Measurements from ENCODE around the gene SEMA6D.
A peak's percentile ranks its signal among the peaks of the same experiment; 100 is the strongest.

The SEMA6D gene

DNA sequence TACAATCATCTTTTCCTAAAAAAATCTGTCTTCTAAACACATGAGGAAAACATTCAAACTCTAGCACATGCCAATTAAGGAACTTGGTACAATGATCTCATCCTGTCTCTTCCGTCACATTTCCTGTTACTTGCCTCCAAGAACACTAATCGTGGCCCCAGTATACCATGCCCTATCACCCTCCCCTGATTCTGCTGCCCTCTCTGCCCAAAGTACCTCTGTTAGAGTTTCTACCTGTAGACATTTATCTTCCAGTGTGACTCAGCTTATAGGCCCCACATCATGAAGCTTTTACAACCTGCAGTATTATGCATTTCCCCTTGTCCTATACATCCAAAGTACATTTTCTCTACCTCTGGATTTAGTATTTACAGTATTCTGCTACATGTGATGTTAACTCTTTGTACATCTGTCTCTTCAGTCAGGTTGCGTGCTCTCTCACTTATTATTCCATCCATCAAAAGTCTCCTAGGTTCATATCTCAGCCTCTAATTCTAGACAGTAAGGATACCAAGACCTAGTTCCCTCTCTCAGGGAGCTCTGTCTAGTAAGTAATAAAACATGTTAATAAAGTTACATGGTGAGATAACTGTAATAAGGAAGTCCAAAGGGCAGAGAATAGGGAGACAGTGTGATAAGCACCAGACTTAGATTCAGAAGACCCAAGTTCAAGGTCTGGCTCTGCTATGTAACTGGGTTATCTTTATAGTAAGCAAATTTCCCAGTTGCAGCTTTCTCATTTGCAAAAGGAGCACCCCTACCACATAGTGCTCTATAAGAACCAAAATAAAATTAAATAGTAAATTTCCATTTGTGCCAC lies 8.9 kb upstream of the SEMA6D start:
- Mint-ChIP-seq H3K4me1 (no peaks in the 10 kb centered on the region), H3K36me3 (no peaks in the 10 kb centered on the region), H3K27ac (no peak overlapping the region), H3K9me3 (no peaks in the 10 kb centered on the region), H3K4me3 (no peak overlapping the region), H3K27me3 (no peaks in the 10 kb centered on the region)
- ATAC-seq = no peak

DNA sequence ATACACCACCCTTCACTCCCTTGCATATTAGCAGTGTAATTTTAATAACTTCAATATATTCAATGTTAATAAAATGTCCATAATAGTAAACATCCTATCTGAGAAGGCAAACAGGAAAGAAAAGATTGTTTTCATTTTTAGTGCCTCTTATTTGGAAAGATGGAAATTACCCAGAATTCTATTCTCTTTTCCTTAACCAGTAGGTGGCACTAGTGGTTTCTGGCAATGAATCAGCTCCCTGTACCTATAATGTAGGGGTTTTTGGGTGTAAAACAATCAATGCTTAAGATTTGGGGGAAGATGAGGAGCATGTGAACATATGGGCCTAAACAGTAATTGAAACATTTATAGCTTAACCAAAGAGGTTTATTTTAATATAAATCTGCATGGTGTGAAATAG lies 5.7 kb upstream of the SEMA6D start:
- Mint-ChIP-seq H3K4me3 (no peak overlapping the region), H3K36me3 (no peaks in the 10 kb centered on the region), H3K4me1 (no peaks in the 10 kb centered on the region), H3K27ac (no peak overlapping the region), H3K27me3 (peaks cover 24% of the 10 kb centered on the region), H3K9me3 (no peaks in the 10 kb centered on the region)
- ATAC-seq = no peak

DNA sequence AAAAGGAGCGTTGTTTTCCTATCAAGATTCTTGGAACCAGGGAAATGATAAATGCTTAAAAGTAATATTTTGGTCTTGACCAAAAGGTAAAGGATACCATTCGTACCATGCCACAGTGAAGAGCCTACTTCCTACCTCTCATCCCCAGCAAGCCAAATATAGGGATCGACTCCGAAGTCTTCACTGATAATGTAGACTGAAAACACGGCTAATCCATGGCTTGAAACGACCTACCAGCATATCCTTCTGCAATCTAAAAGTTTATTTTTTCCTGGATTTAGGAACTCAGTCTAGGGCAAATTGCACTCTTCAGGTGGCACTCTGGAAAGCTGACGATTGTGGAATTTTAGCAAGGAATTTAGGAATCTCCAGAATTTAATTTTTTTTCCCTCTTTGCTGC lies 1.9 kb upstream of the SEMA6D start:
- no peak for ATAC-seq
- Mint-ChIP-seq H3K4me3 (no peak overlapping the region), H3K4me1 (peaks cover 6% of the 10 kb centered on the region), H3K9me3 (no peaks in the 10 kb centered on the region), H3K36me3 (no peaks in the 10 kb centered on the region), H3K27ac (no peak overlapping the region), H3K27me3 (peaks cover 50% of the 10 kb centered on the region)

DNA sequence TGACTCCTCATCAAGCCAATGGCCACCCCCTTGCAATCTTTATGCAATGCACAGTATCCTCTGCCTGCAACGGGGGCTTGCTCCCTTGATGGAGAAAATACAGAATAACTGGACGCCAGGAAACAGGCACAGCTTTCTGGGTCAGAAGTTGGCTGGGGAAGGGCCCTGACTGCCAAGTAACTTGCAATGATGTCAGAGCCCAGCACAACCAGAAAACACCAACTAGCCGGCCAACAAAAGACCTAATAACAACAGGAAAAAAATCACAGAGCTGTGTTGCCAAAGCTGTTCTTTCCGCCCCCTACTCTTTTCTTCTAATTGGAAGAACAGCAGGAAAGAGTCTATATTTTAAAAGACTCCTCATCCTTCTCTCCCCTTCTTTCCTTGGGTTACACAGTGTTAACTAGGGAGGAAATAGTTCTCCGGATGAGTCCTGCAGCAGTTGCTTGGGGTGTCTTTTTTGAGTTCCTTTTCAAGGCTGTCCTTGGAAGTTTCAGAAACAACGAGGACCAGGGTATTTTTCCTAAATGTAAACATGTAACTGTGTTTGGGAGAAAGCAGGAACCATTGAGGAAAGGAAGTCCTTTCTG lies 1.4 kb upstream of the SEMA6D start:
- H3K27me3 Mint-ChIP-seq = peaks cover 52% of the 10 kb centered on the region
- H3K4me1 Mint-ChIP-seq = peaks cover 6% of the 10 kb centered on the region
- H3K4me3 Mint-ChIP-seq = no peak overlapping the region
- no peak for ATAC-seq
- H3K36me3 Mint-ChIP-seq = no peaks in the 10 kb centered on the region
- H3K9me3 Mint-ChIP-seq = no peaks in the 10 kb centered on the region
- no peak overlapping the region for H3K27ac Mint-ChIP-seq

DNA sequence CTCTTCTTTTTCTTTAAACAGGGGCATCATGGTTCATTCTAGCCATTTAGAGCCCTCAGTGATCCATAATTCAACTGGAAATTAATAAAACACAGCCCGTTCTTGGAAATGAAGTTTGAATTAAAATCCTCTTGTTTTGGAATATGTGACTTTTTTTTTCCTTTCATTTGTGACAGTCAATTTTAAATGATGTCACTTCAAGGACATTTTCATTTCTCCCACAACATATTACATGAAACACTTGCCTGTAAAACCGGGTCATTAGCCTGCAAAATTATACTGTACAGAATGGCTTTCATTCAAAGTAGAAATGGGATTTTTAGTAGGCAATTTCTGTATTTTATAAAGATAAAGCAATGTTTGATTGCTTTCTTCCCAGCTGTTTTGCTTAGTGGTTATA lies 789 bp upstream of the SEMA6D start:
- Mint-ChIP-seq H3K4me3 (no peak overlapping the region), H3K27me3 (peaks cover 54% of the 10 kb centered on the region), H3K27ac (no peak overlapping the region)

DNA sequence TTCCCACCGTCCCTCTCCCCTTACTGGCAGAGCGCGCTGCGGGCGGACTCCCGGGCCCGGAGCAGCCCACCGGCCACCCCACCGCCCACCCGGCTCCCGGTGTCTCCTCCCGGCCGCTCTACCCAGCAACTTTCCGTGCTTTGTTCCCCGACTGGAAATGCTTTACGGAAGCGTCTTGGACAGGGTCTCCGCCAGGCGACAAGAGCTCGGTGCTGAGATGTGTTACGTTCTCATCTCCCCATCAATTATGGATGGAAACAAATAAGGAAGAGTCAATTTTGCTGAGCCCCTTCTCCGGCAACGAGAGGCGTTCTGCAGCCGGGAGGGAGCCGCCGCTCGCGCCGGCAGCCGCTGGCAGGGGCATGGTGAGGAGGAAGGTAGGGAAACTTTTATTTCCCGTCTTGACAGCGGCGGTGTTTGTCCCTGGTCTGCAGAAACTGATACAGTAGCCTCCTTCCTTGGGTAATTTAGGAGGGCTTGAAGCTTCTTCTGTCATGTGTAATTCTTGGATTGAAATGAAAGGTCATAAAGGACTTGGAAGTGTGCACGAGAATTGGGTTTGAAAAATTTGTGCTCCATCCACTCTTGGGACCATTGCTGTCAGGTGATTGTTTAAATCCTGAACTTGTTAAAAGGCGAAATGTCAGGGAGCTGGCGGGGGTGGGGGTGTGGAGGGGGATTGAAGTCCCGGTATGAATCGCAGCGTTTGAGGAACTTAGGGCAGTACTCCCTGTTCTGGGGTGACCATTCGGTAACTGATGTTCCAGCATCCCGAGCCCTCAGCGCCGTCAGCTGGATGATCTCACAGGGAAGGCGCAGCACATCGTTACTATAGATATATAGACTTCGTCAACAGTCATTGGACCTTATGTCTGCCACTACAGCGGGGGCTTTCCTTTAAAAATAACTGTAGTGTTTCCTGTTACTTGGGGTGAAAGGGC lies 1.5 kb downstream of the SEMA6D start:
- Mint-ChIP-seq H3K4me1 (peaks cover 6% of the 10 kb centered on the region), H3K36me3 (no peaks in the 10 kb centered on the region), H3K9me3 (no peaks in the 10 kb centered on the region), H3K27me3 (peaks cover 77% of the 10 kb centered on the region), H3K27ac (no peak overlapping the region), H3K4me3 (no peak overlapping the region)
- ATAC-seq = peak; percentile 28

More for the DNA sequence above, 789 bp upstream of the SEMA6D start:
- Mint-ChIP-seq H3K36me3 (no peaks in the 10 kb centered on the region), H3K9me3 (no peaks in the 10 kb centered on the region), H3K4me1 (peaks cover 6% of the 10 kb centered on the region)
- no peak for ATAC-seq

DNA sequence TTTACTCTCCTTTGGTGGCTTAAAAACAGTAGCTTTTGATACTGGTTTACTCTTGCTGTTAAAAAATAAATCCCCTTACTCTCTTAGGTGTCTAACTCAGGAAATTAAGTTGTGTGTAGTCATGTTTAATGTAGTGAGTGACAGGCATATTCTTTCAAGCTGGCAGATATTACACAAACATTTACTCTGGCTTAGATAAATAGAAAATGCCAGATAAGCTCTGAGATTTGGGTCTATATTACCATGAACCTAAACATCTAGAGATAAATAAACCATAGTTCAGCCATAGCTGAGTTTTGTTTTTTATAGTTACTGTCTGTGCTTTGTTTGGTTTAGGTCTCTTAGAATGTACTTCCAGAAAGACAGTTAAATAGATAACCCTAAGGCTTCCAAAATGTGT lies 2.4 kb downstream of the SEMA6D start:
- no peak for ATAC-seq
- Mint-ChIP-seq H3K4me1 (peaks cover 6% of the 10 kb centered on the region), H3K27ac (no peak overlapping the region), H3K27me3 (peaks cover 75% of the 10 kb centered on the region), H3K36me3 (no peaks in the 10 kb centered on the region), H3K4me3 (no peak overlapping the region), H3K9me3 (no peaks in the 10 kb centered on the region)

DNA sequence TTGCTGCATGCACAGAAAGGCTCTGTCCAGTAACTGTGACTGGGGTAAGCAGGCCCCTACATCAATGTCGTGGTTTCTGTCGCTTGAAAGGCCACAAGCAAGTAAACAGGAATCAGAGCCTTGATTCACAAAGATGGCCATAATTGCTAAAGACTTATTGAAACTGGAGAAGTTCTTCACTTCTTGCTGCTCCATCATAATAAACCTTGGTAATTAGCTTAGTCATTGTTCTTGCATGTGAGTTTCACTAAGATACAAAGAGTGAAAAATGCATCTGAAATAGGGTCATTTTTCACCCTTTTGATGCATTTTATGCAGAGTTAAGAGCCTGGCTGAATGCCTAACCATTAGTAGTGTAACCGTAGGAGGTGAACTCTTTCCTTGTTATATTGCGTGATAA lies 3.2 kb downstream of the SEMA6D start:
- Mint-ChIP-seq H3K27ac (no peak overlapping the region), H3K4me3 (no peak overlapping the region), H3K27me3 (peaks cover 67% of the 10 kb centered on the region), H3K9me3 (no peaks in the 10 kb centered on the region), H3K4me1 (peaks cover 6% of the 10 kb centered on the region), H3K36me3 (no peaks in the 10 kb centered on the region)
- ATAC-seq = no peak

DNA sequence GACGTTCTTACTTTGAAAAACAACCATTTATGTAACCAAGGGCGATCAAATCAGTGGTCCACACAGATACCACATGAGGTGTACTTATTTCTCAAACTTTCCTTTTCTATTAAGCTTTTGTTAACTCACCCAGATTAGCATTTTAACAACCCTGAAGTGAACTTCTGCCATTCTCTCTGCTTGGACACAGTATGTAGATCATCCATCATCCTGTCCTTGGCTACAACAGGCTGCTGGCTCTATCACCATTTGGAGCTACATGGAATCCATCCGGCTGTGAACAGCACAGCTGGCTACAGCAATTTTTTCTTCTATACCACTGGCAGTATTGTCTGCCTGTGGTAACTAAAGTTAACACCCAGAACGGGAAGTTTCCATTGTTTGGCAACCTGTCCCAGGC lies 4.4 kb downstream of the SEMA6D start:
- no peaks in the 10 kb centered on the region for H3K9me3 Mint-ChIP-seq
- no peak overlapping the region for H3K27ac Mint-ChIP-seq
- peaks cover 56% of the 10 kb centered on the region for H3K27me3 Mint-ChIP-seq
- no peak for ATAC-seq
- no peaks in the 10 kb centered on the region for H3K36me3 Mint-ChIP-seq
- H3K4me1 Mint-ChIP-seq = peaks cover 6% of the 10 kb centered on the region
- H3K4me3 Mint-ChIP-seq = no peak overlapping the region

DNA sequence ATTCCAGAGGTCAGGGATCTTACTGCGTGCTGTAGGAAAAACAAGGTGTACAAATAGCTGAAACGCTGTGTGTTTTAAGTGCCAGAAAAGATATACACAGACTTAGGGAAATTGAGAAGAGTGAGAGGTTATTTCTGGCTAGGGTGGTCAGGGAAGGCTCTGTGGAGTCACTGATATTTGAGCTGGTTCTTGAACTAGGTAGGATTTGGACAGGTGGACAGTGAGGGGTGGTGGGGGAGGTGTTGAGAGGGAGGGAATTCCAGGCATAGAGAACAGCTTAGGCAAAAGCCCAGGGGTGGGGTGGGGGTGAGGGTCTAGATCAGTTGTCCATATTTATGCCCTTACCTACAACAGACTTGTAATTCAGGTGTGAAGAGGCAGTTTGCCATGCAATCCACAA lies 7.0 kb downstream of the SEMA6D start:
- no peak for ATAC-seq
- Mint-ChIP-seq H3K9me3 (no peaks in the 10 kb centered on the region), H3K36me3 (no peaks in the 10 kb centered on the region), H3K27ac (no peak overlapping the region), H3K4me3 (no peak overlapping the region), H3K4me1 (no peaks in the 10 kb centered on the region), H3K27me3 (peaks cover 40% of the 10 kb centered on the region)

DNA sequence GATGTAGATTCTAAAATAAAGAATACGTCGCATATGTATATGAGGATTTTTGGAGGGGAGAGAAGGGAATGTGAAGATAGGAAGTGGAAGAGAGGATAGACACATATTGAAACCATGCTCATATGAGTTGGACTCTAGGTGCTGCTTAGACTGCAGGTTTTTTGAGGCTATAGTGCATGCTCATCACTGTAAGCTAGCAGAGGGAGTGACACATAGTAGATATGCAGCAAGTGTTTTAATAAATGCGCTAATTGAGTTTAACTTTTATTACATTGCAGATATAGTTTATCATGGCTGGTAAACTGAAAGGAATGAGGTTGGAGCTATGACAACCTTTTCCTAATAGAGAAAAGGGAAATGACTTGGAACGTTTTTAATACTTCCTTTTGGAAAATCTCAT lies 7.7 kb downstream of the SEMA6D start:
- Mint-ChIP-seq H3K36me3 (no peaks in the 10 kb centered on the region), H3K27me3 (peaks cover 33% of the 10 kb centered on the region), H3K4me3 (no peak overlapping the region), H3K4me1 (no peaks in the 10 kb centered on the region), H3K9me3 (no peaks in the 10 kb centered on the region), H3K27ac (no peak overlapping the region)
- no peak for ATAC-seq

DNA sequence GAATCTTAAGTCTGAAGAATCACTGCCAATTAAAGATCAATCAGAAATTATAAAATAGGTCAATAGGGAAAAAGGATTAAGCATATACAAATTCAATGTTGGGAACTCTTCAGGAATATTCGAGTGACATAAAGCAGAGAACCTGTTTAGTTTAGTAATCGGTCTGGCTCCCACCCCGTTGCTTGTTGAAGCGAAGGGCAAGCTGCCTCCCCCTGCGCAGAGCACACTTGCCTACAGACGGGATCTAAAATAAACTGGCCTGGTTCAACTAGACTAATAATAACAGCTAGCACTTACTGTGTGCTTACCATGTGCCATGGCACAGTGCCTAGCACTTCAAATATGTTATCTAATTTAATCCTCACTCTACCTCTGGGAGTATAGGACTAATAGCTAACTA lies 8.6 kb downstream of the SEMA6D start:
- Mint-ChIP-seq H3K36me3 (no peaks in the 10 kb centered on the region), H3K9me3 (no peaks in the 10 kb centered on the region), H3K4me3 (no peak overlapping the region), H3K4me1 (no peaks in the 10 kb centered on the region), H3K27me3 (peaks cover 27% of the 10 kb centered on the region), H3K27ac (no peak overlapping the region)
- no peak for ATAC-seq

DNA sequence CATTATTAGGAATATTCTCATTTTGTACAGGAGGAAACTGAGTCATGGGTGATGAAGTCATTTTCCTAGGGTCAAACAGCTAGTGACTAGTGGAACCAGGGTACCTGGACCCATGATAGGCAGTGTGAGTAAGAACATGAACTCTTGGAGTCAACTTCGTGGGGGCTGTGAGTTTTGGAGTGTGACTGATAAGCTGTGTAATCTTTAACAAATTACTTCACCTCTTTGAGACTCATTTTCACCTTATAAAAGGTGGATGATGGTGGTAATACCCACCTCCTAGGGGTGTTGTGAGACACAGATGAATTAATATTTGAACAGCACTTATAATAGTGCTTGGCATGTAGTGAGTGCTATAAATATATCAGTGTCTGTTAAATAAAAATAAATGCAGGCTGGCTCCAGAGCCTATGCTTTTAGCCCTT lies 9.1 kb downstream of the SEMA6D start:
- Mint-ChIP-seq H3K4me3 (no peak overlapping the region), H3K27ac (no peak overlapping the region), H3K9me3 (no peaks in the 10 kb centered on the region), H3K36me3 (no peaks in the 10 kb centered on the region), H3K27me3 (peaks cover 26% of the 10 kb centered on the region), H3K4me1 (no peaks in the 10 kb centered on the region)
- no peak for ATAC-seq

DNA sequence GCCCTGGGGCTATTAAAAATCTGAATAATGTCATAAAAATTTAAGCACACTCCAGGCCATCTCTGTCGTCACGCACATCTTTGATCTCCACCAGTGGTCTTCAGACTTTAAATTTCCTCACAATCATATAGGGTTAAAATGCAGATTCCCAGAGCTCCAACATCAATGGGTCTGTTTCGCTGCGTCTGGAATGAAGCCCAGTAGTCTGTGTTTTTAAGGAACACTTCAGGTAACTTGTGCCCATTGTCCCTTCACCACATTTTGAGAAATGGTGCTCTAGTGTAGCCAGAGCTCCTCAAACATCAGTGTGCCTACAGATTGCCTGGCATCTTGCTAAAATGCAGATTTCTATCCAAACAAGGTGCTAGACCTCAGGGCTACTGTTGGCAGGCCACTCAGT lies 9.8 kb downstream of the SEMA6D start:
- peaks cover 19% of the 10 kb centered on the region for H3K27me3 Mint-ChIP-seq
- no peak overlapping the region for H3K27ac Mint-ChIP-seq
- no peaks in the 10 kb centered on the region for H3K36me3 Mint-ChIP-seq
- H3K4me3 Mint-ChIP-seq = no peak overlapping the region
- H3K9me3 Mint-ChIP-seq = no peaks in the 10 kb centered on the region
- ATAC-seq = no peak
- H3K4me1 Mint-ChIP-seq = no peaks in the 10 kb centered on the region

DNA sequence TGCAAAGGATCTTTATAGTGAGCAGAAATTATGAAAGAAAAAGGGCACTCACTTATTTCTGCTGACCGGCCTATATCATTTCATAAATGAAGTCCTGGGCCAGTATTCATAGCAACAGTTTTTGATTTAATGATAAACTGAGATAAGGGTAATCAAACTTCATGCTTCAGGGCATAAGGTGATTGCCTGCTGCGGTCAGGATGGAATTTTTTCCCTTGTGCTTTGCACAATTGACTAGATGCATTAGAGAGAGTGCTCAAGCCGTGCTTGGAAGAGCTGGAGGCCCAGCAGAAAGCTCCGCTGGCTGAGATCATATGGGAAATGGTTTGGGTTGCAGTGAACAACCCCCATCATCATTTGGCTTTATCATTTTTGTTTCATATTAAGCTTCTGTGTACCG lies 10.4 kb downstream of the SEMA6D start:
- Mint-ChIP-seq H3K27ac (no peak overlapping the region), H3K27me3 (peaks cover 14% of the 10 kb centered on the region), H3K4me1 (no peaks in the 10 kb centered on the region), H3K4me3 (no peak overlapping the region), H3K36me3 (no peaks in the 10 kb centered on the region), H3K9me3 (no peaks in the 10 kb centered on the region)
- ATAC-seq = no peak

All from stimulated activated memory B cell treated with anti-CD40 and anti-IgM and Interleukin-4, amounts not matched to agents 10 μg/mL and 1 μg/mL and 100 μg/mL, for 72 hours (primary cell).